Kidney (tissue), 14 donors: ENCODE results near the gene RRP7A. TPM values are rescaled to one million over a fixed set of nuclear protein-coding genes. Genes with fewer than 3 reads are reported as not detected.
A peak's percentile ranks its signal among the peaks of the same experiment; 100 is the strongest.
"Not testable (repeated sequence)": the region's sequence is repeated elsewhere in the genome, so short reads cannot be mapped to it uniquely, and the experiment has no call there.

Experiments
- DNase-seq, 5 donors: peaks; one replicate each; pipeline ENCODE4 v3.0.0-alpha.2; 2013 to 2020
- FAIRE-seq: peaks from 2 replicates; lab custom pipeline; 2012; peaks lifted over from hg19 to GRCh38; lab: Jason Lieb, UNC
- H3K27ac ChIP-seq, 2 donors: one replicate each; pipeline ENCODE4 v1.7.0; 2013; ENCODE audit warnings: low read depth in 2 of 2, low read length in 2 of 2, inconsistent platforms in 1 of 2
- H3K27me3 ChIP-seq: one replicate; pipeline ENCODE4 v1.7.1; 2013; ENCODE audit warnings: low read length, inconsistent platforms; ENCODE audit not compliant: control insufficient read depth, insufficient read depth
- H3K36me3 ChIP-seq, 3 donors: one replicate each; pipeline versions ENCODE4 v1.7.0 to v1.7.1; 2013; ENCODE audit warnings: low read length in 3 of 3, control low read depth in 1 of 3, inconsistent platforms in 1 of 3; ENCODE audit not compliant: insufficient read depth in 3 of 3, control insufficient read depth in 2 of 3
- H3K4me1 ChIP-seq, 3 donors: one replicate each; pipeline versions ENCODE4 v1.7.0 to v1.7.1; 2013; ENCODE audit warnings: low read length in 3 of 3, inconsistent platforms in 1 of 3, low read depth in 1 of 3; ENCODE audit not compliant: control insufficient read depth in 2 of 3, insufficient read depth in 2 of 3
- H3K4me3 ChIP-seq, 3 donors: one replicate each; pipeline versions ENCODE4 v1.7.0 to v1.8.1; 2013; ENCODE audit warnings: low read length in 3 of 3, control low read depth in 1 of 3, inconsistent platforms in 1 of 3
- H3K9ac ChIP-seq, 3 donors: one replicate each; pipeline versions ENCODE4 v1.7.0 to v1.7.1; 2013; ENCODE audit warnings: low read length in 3 of 3, control low read depth in 1 of 3, inconsistent platforms in 1 of 3
- H3K9me3 ChIP-seq, 3 donors: one replicate each; pipeline versions ENCODE4 v1.7.0 to v1.7.1; 2013; ENCODE audit warnings: low read length in 3 of 3, control low read depth in 1 of 3, inconsistent platforms in 1 of 3; ENCODE audit not compliant: control insufficient read depth in 2 of 3, insufficient read depth in 1 of 3
- CTCF ChIP-seq: IDR thresholded peaks from 3 replicates; pipeline ENCODE4 v1.5.1; 2012; ENCODE audit warnings: mild to moderate bottlenecking, moderate library complexity, borderline replicate concordance; ENCODE audit not compliant: insufficient read depth; ENCODE audit errors: extremely low read depth
- intact Hi-C: fragments of 100-400 bp; cut with DNase I; formaldehyde crosslinking; loops from one replicate; pipeline ENCODE4 v1.11.1; 2022
- polyA plus RNA-seq: library from polyadenylated mRNA; stranded (reverse); fragments of 350-450 nt; fragmentation: Illumina TruSeq; extraction: RNeasy Lipid Tissue Mini Kit (QIAGEN cat#74804); gene quantifications from one replicate; pipeline ENCODE4 v1.2.3, GENCODE V29; 2014; ENCODE audit warnings: low read depth, low replicate concordance; ENCODE audit not compliant: insufficient read depth
- total RNA-seq: library from RNA; stranded (reverse); fragmentation: NEBNext Ultra II Directional; extraction: Animal tissue kit (Norgen Biotek cat#: 25700); gene quantifications from one replicate; pipeline ENCODE4 v1.2.1, GENCODE V29; 2021
- donor health status: control.
- donor health status: control.
- donor health status: control.
- donor health status: control.
- donor health status: control.
- donor health status: DM: yes; HTN: yes; CAD: no.
- donor health status: Normal renal cell carcinoma (clear cell type).

Gene RRP7A
- total and polyA plus RNA-seq, 2 donors from 2014 or later: 26.3 to 35.2 TPM

DNA sequence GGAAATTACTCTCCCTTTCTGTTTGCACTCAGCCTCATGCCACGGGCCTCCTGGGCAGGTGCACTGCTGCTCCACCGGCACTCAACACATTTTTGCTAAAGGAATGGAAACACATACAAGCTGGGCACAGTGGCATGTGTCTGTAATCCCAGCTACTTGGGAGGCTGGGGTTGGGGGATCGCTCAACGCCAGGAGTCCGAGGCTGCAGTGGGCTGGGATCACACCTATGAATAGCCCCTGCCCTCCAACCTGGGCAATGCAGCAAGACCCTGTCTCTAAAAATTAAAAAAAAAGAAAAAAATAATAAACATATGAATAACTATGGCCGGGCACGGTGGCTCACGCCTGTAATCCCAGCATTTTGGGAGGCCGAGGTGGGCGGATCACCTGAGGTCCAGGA is 30.6 kb downstream of the RRP7A start:
- intact Hi-C loops: no loop called here
- no peak overlapping the region for H3K27ac ChIP-seq
- H3K9ac ChIP-seq: no peak overlapping the region
- H3K9me3 ChIP-seq: no peaks in the 10 kb centered on the region
- FAIRE-seq (no peak), DNase-seq (peak in 1 of 5 donors; percentile 2)
- no peak overlapping the region for H3K4me3 ChIP-seq
- no peaks in the 10 kb centered on the region for H3K27me3 ChIP-seq
- no peaks in the 10 kb centered on the region for H3K36me3 ChIP-seq
- no peak for TF ChIP-seq CTCF
- H3K4me1 ChIP-seq: peaks cover 0 to 4% (median 0%) of the 10 kb centered on the region in 3 donors

DNA sequence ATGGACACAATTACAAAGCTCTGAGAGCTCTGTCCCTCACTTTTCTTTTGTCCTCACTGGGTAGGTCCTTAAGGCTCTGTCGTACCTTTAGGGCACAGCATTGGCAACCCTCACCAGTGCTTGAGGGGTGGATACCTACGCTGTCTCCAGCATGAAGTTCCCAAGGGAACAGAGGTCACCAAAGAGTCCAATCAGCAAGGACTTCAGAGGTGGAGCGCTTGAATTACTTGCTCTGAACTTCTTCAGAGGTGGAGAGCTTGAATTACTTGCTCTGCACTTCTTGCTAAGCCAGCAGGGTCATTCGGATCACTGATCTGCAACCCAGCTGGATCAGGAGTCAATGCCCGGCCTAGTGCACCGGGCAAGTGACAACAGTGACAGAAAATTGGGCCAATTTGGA is 35.1 kb downstream of the RRP7A start:
- peak in 2 of 5 donors; percentile 29 to 64 for DNase-seq
- TF ChIP-seq CTCF: no peak
- Histone ChIP-seq H3K9me3 (no peaks in the 10 kb centered on the region), H3K36me3 (no peaks in the 10 kb centered on the region), H3K27ac (no peak overlapping the region), H3K9ac (no peak overlapping the region), H3K4me3 (no peak overlapping the region), H3K27me3 (no peaks in the 10 kb centered on the region), H3K4me1 (peaks cover 0 to 4% (median 0%) of the 10 kb centered on the region in 3 donors)
- no peak for FAIRE-seq
- intact Hi-C loops: no loop called here

DNA sequence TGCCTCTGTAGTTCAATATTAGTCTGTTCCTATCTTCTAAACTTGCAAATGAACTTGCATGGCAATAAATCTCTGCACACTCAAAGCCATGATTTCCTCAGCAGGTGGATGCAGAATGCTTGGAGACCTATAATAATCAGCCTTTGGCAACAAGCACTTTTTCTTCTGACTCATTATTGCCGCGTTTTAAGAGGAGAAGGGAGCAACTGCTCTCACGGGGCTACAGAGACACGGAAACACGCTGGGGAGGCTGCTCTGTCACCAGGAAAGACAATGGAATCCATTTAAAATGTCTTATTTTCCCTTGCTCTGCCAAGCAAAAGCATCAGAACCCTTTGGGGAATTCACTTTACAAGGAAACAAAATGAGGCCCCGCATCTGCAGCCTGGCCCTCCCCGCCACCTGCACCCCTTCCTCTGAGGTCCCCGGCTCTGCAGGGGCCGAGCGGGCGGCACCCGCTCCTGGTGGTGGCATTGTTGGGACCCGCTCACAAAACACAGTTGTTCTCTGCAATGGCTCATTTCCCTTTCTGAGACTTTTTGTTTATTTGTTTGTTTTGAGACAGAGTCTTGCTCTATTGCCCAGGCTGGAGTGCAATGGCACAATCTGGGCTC is 35.9 kb downstream of the RRP7A start:
- intact Hi-C loops, H3K4me3 ChIP-seq: not testable (repeated sequence)

DNA sequence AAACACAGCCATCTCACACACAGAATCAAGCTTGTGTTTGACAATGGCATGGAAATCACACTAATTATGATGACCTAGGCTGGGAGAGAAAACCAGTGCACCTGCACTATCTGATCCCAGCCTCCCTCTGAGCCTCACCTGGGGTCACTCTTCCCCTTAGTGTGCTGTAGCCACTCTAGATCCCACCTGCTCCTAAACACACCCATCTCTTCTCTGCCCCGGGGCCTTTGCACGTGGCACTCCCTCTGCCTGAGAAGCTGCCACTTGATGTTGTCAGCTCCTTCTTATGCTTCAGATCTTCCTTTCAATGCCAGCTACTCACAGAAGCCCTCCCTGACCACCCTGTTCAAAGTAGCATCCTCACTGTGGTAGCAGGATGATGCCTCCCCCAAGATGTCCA is 44.5 kb downstream of the RRP7A start:
- Histone ChIP-seq H3K36me3 (no peaks in the 10 kb centered on the region), H3K27me3 (no peaks in the 10 kb centered on the region), H3K9ac (no peak overlapping the region), H3K4me1 (peaks cover 0 to 8% (median 5%) of the 10 kb centered on the region in 3 donors), H3K27ac (no peak overlapping the region), H3K9me3 (no peaks in the 10 kb centered on the region), H3K4me3 (no peak overlapping the region)
- TF ChIP-seq CTCF: no peak
- FAIRE-seq (no peak), DNase-seq (peak in 2 of 5 donors; percentile 18 to 22)
- intact Hi-C loops: no loop called here

More for the DNA sequence above, 35.9 kb downstream of the RRP7A start:
- not testable (repeated sequence) for H3K9ac ChIP-seq, FAIRE-seq, H3K27me3 ChIP-seq, H3K9me3 ChIP-seq, DNase-seq, H3K4me1 ChIP-seq, H3K27ac ChIP-seq, H3K36me3 ChIP-seq
